GM21717 (cell line): ENCODE results near the gene TRIM5.
A peak's percentile ranks its signal among the peaks of the same experiment; 100 is the strongest.
"Not testable (repeated sequence)": the region's sequence is repeated elsewhere in the genome, so short reads cannot be mapped to it uniquely, and the experiment has no call there.

Experiments used
- ATAC-seq: cut with Tn5 transposase; IDR thresholded peaks from one replicate; pipeline ENCODE4 v1.9.1; 2021; ENCODE audit warnings: mild to moderate bottlenecking, moderate library complexity; ENCODE audit not compliant: unreplicated experiment

Gene TRIM5

DNA sequence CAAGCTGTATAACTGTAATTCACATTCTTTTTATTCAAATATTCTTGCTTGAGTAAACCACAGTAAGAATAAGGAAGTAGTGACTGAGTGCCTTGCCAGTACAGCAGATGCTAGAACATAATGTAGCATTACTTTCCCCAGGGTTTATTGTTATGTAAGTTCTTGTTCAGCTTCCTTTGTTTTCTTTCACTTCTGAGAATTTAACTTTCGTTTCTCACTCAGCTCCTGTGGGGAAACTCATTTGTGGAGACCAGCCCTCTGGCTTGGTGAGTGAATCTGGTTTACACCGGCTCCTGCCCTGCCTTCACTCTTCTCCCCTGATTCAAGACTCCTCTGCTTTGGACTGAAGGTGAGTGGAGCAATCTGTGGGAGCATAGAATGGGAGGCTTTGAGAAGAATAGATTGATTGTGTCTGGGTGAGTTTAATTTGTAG is 4.7 kb upstream of the TRIM5 start, which contains the start of gene TRIM22:
Gene TRIM22 (plus strand): TSS at position 240 of the 433 bp plus-strand sequence. CDS start 6,443 bp downstream, outside the sequence.
- peak; percentile 85 for ATAC-seq

DNA sequence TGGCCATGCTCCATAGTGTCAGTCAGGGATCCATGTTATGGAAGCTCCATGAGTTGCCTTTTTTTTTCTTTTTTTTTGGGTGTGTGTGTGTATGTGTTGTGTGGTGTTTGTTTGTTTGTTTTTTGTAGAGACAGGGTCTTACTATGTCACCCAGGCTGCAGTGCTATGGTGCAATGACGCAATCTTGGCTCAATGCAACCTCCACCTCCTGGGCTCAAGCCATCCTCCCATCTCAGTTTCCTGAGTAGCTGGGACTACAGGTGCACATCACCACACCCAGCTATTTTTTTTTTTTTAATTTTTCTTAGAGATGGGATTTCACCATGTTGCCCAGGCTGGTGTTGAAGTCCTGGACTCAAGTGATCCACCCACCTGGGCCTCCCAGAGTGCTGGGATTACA is 3.6 kb upstream of the TRIM5 start:
- no peak for ATAC-seq

GRCh38 chr11:5686426-5686825 is 1.6 kb upstream of the TRIM5 start:
- no peak for ATAC-seq

- ATAC-seq = no peak
Measured at GRCh38 chr11:5684036-5684645, 733 bp downstream of the TRIM5 start.

DNA sequence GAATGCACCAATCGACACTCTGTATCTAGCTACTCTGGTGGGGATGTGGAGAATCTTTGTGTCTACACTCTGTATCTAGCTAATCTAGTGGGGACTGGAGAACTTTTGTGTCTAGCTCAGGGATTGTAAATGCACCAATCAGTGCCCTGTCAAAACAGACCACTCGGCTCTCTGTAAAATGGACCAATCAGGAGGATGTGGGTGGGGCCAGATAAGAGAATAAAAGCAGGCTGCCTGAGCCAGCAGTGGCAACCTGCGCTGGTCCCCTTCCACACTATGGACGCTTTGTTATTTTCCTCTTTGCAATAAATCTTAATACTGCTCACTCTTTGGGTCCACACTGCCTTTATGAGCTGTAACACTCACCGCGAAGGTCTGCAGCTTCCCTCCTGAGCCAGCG is 1.3 kb downstream of the TRIM5 start:
- ATAC-seq = not testable (repeated sequence)

- not testable (repeated sequence) for ATAC-seq
Measured at GRCh38 chr11:5682890-5683441, 1.9 kb downstream of the TRIM5 start.

DNA sequence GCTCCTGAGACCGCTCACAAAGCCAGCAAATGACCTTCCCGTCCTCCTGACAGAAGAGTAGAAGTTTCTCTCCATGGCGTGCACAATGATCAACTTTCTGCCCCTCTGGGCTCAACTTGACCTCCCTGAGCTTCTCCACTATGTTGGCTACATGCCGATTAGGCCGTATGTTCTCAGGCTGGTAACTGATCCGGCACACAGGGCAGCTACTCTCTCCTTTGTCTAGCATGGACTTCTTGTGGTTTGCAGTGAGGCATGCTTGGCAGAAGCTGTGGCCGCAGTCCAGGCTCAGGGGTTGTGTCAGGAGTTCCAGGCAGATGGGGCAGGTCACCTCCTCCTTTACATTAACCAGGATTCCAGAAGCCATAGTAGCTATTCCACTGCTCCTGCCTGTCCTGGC is 5.1 kb downstream of the TRIM5 start:
- no peak for ATAC-seq

- no peak for ATAC-seq
Measured at GRCh38 chr11:5674391-5674790, 10.5 kb downstream of the TRIM5 start.

GRCh38 chr11:5671831-5672230 is 13.0 kb downstream of the TRIM5 start:
- ATAC-seq = no peak

DNA sequence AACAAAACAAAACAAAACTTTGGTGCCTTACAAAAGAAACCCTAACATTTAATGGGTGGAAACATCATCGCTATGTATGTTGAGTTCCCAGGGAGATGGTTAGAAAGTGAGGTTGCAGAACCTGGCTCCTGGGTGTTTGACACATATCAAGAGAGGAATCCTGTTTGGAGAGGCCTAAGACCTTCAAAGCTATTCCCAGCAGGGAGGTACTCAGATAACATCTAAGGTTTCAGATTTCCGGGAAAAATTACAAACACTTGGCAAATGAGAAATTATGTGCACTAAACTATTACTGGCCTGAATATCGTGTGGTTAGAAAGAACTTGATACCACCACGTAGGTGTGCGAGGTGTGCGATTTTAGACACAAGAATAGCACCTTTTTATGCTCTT is 18.5 kb downstream of the TRIM5 start:
- no peak for ATAC-seq

GRCh38 chr11:5665746-5666401 is 19.0 kb downstream of the TRIM5 start:
- no peak for ATAC-seq

- ATAC-seq = no peak
Measured at GRCh38 chr11:5665051-5665570, 19.8 kb downstream of the TRIM5 start.

DNA sequence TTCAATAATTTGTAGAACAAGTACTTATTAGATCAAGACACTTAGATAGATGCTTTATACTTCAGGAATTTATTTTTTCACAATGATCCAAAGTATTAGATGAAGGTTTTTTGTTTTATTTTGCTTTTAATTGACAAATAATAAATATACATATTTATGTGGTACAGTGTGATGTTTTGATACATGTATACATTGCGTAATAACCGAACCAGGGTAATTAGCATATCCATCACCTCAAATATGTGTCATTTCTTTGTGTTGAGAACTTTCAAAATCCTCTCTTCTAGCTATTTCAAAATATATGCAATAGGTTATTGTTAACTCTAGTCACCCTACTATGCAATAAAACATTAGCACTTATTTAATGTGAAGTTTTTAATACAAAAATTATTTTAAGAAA is 21.4 kb downstream of the TRIM5 start:
- no peak for ATAC-seq

DNA sequence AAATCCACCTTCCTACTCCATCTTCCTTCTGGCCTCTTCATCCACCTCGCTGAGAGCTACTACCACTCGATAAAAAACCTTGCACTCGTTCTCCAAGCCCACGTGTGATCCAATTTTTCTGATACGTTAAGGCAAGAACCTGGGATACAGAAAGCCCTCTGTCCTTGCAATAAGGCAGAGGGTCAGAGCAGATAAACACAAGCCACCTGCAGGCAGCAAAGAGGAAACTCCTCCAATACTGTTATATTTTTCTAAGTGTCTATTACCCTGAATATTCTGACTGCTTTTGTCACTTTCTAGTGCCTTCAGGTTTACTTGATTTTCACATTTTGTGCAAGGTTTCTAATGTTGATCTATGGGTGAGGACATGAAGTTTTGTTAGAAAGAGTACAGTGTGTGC is 26.6 kb downstream of the TRIM5 start:
- no peak for ATAC-seq

DNA sequence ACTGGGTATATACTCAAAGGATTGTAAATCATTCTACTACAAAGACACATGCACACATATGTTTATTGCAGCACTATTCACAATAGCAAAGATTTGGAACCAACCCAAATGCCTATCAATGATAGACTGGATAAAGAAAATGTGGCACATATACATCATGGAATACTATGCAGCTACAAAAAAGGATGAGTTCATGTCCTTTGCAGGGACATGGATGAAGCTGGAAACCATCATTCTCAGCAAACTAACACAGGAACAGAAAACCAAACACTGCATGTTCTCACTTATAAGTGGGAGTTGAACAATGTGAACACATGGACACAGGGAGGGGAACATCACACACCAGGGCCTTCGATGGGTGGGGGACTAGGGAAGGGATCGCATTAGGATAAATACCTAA is 27.9 kb downstream of the TRIM5 start:
- not testable (repeated sequence) for ATAC-seq

DNA sequence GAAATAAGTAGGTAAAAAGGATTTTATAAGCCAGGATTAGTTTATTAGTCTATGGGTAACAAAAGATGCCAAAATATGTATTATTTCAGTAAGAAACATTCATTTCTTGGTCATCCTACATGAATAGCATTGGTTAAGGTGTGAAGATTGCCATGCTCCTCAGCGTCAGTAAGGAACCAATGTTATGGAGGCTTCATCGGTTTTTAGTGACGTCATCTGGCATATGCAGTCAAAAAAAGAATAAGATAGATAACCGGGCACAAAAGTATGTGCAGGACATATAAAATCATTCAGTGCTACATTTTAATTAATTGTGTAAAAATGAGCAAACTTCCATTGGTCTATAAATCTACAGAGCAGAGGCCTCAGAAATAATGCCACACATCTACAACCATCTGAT is 29.4 kb downstream of the TRIM5 start:
- no peak for ATAC-seq

DNA sequence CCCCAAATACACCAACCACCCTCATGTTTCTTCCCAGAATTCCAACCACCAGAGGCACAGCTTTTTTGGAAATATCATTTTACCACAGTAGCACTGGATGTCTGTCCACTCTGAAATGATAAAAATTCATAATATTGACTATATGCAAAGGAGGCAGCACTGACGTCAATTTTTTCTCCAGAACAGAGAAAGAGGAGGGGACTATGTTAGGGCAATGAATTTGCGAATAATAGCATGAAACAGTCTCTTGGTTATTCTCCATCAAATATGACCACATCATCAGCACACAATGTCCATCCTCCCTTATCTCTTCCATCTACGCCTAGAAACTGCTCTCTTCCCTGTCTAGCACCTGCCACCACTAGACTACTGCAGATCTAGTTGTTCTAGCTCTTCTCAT is 38.7 kb downstream of the TRIM5 start:
- ATAC-seq = no peak

DNA sequence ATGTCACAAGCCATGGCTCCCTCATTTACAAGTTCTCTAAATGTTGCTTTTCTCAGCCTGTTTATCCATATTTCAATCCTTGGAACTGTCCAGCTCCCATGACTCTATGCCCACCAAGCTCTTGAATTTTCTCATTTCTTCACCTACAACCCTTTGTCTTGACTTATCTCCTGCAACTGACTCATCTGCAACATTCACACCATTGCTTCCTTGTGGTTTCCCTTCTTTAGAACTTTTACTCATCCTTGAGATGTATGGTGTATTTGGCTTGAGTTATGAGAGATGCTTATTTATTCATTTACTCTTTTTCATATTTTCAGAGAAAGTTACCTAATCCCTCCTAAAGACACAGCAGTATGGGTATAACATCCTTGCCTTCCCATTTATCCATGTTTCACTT is 41.3 kb downstream of the TRIM5 start:
- ATAC-seq = no peak

- no peak for ATAC-seq
Measured at GRCh38 chr11:5639953-5640352, 44.9 kb downstream of the TRIM5 start.

DNA sequence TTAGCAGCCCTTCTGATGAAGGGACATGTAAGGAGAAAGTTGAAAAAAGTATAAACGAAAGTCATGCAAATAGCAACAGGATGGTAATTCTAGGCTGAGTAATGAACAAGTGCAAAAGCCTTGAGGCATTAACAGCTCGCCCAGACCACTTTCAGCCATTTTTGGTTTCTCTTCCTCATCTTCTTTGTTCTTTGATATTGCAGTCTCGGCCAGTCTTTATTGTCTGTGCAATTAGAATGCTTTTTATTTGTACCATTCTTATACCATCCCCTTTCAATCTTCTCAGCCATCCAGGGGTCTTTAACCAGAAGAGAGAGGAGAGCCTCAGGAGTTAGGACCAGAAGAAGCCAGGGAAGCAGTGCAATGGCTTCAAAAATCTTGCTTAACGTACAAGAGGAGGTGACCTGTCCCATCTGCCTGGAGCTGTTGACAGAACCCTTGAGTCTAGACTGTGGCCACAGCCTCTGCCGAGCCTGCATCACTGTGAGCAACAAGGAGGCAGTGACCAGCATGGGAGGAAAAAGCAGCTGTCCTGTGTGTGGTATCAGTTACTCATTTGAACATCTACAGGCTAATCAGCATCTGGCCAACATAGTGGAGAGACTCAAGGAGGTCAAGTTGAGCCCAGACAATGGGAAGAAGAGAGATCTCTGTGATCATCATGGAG is 52.8 kb downstream of the TRIM5 start:
- ATAC-seq = peak; percentile 97

DNA sequence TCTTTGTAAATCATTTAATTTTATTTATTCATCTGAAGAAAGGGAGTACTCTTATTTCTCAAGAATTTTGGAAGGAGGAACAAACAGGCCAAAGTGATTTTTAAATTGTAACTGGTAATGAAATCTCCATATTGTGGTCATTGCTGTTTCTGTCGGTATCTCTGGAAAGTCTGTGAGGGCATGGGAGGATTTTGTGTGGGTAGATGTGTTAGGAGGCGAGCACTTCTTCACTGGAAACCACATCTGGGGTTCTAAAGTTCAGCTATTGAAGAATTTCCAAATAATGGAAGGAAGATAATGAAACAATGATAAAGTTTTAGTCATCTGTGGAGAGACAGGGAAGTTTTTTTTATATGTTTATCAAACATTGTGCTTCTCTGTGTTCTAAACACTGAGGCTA is 53.5 kb downstream of the TRIM5 start:
- ATAC-seq = peak; percentile 19

DNA sequence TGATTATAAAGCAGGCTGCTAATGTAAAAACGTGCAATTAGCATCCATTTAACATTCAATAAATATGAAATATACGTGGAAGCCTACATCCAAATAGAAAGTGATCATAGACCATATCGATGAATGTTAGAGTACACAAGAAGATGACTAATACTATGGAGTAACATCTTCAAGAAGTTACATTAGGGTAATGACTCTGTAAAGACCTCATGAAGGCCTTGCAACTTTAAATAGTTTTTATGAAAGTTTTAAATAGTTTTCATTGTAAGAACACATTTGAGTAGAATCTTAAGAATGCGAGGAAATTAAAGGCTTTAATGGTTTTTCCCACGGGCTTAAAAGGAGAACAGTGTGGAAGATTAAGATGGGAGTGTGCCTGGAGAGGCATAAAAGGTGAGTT is 58.7 kb downstream of the TRIM5 start:
- no peak for ATAC-seq
